ENCODE results near the gene CASZ1.

DNA sequence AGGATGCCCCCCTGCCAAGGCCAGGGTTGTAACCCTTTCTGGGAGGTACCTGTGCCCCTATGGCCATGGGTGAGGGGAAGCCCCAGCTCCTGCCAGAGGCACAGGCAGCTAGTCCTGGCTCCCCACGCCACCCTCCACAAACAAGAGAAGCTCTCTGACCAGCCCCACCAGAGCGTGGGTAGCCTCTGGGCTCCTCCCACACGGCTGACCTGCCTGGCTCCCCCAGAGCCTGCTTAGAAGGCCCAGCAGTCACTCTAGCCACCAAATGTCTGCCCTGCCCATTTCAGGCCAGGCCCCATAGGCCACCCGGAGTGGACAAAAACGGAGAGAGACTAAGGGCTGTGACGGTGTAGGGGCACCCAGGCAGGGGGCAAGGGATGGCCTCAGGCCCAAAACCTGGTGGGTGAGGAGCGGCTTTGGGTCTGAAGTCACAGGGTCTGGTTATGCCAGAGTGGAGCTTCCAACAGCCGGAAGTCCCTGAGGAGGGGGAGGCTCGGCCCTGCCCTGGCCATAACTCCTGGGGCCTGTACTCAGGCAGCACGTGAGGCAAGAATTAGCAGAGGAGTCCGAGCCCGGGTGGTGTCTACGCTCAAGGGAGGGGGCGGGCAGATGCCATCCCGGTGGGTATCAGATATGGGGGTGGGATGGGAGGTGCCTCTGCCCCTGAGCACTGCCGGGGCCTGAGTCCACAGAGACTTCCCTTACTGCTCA is 155.4 kb downstream of the CASZ1 start:
- TF ChIP-seq, protein P1, sequence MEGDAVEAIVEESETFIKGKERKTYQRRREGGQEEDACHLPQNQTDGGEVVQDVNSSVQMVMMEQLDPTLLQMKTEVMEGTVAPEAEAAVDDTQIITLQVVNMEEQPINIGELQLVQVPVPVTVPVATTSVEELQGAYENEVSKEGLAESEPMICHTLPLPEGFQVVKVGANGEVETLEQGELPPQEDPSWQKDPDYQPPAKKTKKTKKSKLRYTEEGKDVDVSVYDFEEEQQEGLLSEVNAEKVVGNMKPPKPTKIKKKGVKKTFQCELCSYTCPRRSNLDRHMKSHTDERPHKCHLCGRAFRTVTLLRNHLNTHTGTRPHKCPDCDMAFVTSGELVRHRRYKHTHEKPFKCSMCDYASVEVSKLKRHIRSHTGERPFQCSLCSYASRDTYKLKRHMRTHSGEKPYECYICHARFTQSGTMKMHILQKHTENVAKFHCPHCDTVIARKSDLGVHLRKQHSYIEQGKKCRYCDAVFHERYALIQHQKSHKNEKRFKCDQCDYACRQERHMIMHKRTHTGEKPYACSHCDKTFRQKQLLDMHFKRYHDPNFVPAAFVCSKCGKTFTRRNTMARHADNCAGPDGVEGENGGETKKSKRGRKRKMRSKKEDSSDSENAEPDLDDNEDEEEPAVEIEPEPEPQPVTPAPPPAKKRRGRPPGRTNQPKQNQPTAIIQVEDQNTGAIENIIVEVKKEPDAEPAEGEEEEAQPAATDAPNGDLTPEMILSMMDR (IDR thresholded peaks at IDR 0.05) = no peak
- no peak for TF ChIP-seq POLR2AphosphoS5 (IDR thresholded peaks at IDR 0.05)
- no peak for TF ChIP-seq POLR2A (IDR thresholded peaks at IDR 0.05; ENCODE audit: low read depth)
